HepG2 (cell line): ENCODE results near the gene ADGRF5. TPM values are rescaled to one million over a fixed set of nuclear protein-coding genes. Genes with fewer than 3 reads are reported as not detected.

Source experiments
- ATAC-seq: fragments of 200-7000 bp; cut with Tn5 transposase; 3 replicates; pipeline ENCODE4 v1.9.1; 2020; ENCODE audit warnings: mild to moderate bottlenecking, moderate library complexity
- BruUV-seq: library from RNA; stranded (reverse); fragments of 400-500 nt; replicated peaks from 2 replicates; lab custom pipeline; 2021; lab: Mats Ljungman, UMichigan
- CTCF ChIA-PET: fragments of 300-600 bp; formaldehyde crosslinking; extraction: SDS; loops from one replicate; lab custom pipeline; 2021; ENCODE audit warnings: low total read pairs, inconsistent platforms, low intra/inter-chr PET ratio; lab: Yijun Ruan, JAX
- POLR2A ChIA-PET: fragments of 350-600 bp; sonication (Branson Sonifier 250); formaldehyde crosslinking; loops from one replicate; lab custom pipeline; 2020; ENCODE audit warnings: antibody characterized with exemption, inconsistent platforms; lab: Yijun Ruan, JAX
- DNase-seq: peaks from one replicate; pipeline ENCODE4 v3.0.0-alpha.2; 2015; ENCODE audit warnings: low spot score
- FAIRE-seq: peaks from 3 replicates; lab custom pipeline; 2011; peaks lifted over from hg19 to GRCh38; lab: Jason Lieb, UNC
- H2AFZ ChIP-seq: one replicate; pipeline ENCODE4 v1.6.1; 2011; ENCODE audit warnings: low read length, inconsistent platforms
- H3K27ac ChIP-seq: fragments of 300-600 bp; 3 replicates; pipeline ENCODE4 v1.8.0; 2011; ENCODE audit warnings: mixed run types, mild to moderate bottlenecking, mixed read lengths, low read length, inconsistent platforms; ENCODE audit not compliant: insufficient read depth; ENCODE audit errors: extremely low read length
- H3K27me3 ChIP-seq, 2 experiments: fragments of 200-600 bp in 1 of 2; 2 replicates in 1 of 2; 3 replicates in 1 of 2; pipeline versions ENCODE4 v1.6.0 to v1.8.0; 2011; ENCODE audit warnings: low read length in 2 of 2, mild to moderate bottlenecking in 2 of 2, moderate library complexity in 2 of 2, inconsistent platforms in 1 of 2; ENCODE audit not compliant: insufficient read depth in 2 of 2, control insufficient read depth in 1 of 2
- H3K36me3 ChIP-seq, 2 experiments: fragments of 200-600 bp in 1 of 2; replicated peaks in 1 of 2; 2 replicates in 1 of 2; 3 replicates in 1 of 2; pipeline versions ENCODE4 v1.5.1 to v1.8.0; 2011; ENCODE audit warnings: low read length in 2 of 2, inconsistent platforms in 1 of 2; ENCODE audit not compliant: insufficient read depth in 2 of 2, control insufficient read depth in 1 of 2
- H3K4me1 ChIP-seq: 2 replicates; pipeline ENCODE4 v1.5.1; 2012; ENCODE audit warnings: low read length, inconsistent platforms; ENCODE audit not compliant: insufficient read depth
- H3K4me2 ChIP-seq: 2 replicates; pipeline ENCODE4 v1.6.0; 2011; ENCODE audit warnings: low read depth, low read length, inconsistent platforms
- H3K4me3 ChIP-seq, 3 experiments: fragments of 200-600 bp in 1 of 3; sonication (generic), shearing (Covaris generic) in 1 of 3; replicated peaks in 1 of 3; 2 replicates each; pipeline ENCODE4 v1.5.1; 2011 to 2016; ENCODE audit warnings: low read length in 3 of 3, inconsistent platforms in 2 of 3, low read depth in 2 of 3, mild to moderate bottlenecking in 2 of 3, control low read depth in 1 of 3, mixed read lengths in 1 of 3; ENCODE audit not compliant: insufficient read depth in 1 of 3
- H3K79me2 ChIP-seq: one replicate; pipeline ENCODE4 v1.6.1; 2011; ENCODE audit warnings: low read length, inconsistent platforms; ENCODE audit not compliant: insufficient read depth
- H3K9ac ChIP-seq: 2 replicates; pipeline ENCODE4 v1.6.0; 2011; ENCODE audit warnings: mild to moderate bottlenecking, low read depth, low read length, inconsistent platforms; ENCODE audit not compliant: insufficient read depth
- H3K9me3 ChIP-seq: 2 replicates; pipeline ENCODE4 v1.5.1; 2012; ENCODE audit warnings: mild to moderate bottlenecking, low read length
- H4K20me1 ChIP-seq: 2 replicates; pipeline ENCODE4 v1.6.0; 2011; ENCODE audit warnings: inconsistent platforms, mild to moderate bottlenecking, low read length, moderate library complexity; ENCODE audit not compliant: insufficient read depth
- ATF3 ChIP-seq: sonication (generic); formaldehyde crosslinking; IDR thresholded peaks from 2 replicates; pipeline ENCODE4 v1.4.0; 2020; ENCODE audit warnings: missing genetic modification reagents
- BCL3 ChIP-seq: sonication (generic); formaldehyde crosslinking; IDR thresholded peaks from 2 replicates; pipeline ENCODE4 v1.5.1; 2020; ENCODE audit warnings: mild to moderate bottlenecking, missing genetic modification reagents, moderate library complexity
- HOMEZ ChIP-seq: IDR thresholded peaks from 2 replicates; pipeline ENCODE4 v1.6.1; 2016; ENCODE audit warnings: low read depth
- ISL2 ChIP-seq: sonication (generic); formaldehyde crosslinking; IDR thresholded peaks from 2 replicates; pipeline ENCODE4 v1.5.0; 2020; ENCODE audit warnings: missing genetic modification reagents
- NBN ChIP-seq: fragments of 450-650 bp; conservative IDR thresholded peaks from 2 replicates; pipeline ENCODE4 v1.6.1; 2017
- NR2F6 ChIP-seq, 2 experiments: IDR thresholded peaks; 2 replicates each; pipeline ENCODE4 v1.6.1; 2016; ENCODE audit warnings: antibody characterized with exemption in 1 of 2, mild to moderate bottlenecking in 1 of 2
- ZBTB20 ChIP-seq: sonication (generic); formaldehyde crosslinking; IDR thresholded peaks from 2 replicates; pipeline ENCODE4 v1.8.1; 2023; ENCODE audit warnings: missing genetic modification reagents, low read depth, mild to moderate bottlenecking, borderline replicate concordance
- ZBTB3 ChIP-seq: sonication (generic); formaldehyde crosslinking; IDR thresholded peaks from 2 replicates; pipeline ENCODE4 v1.4.0; 2020; ENCODE audit warnings: low read depth, mild to moderate bottlenecking, moderate library complexity, missing genetic modification reagents, borderline replicate concordance
- ZBTB7B ChIP-seq: sonication (generic); formaldehyde crosslinking; IDR thresholded peaks from 2 replicates; pipeline ENCODE4 v1.4.0; 2020; ENCODE audit warnings: missing genetic modification reagents
- ZNF180 ChIP-seq: sonication (generic); formaldehyde crosslinking; IDR thresholded peaks from 2 replicates; pipeline ENCODE4 v1.4.0; 2020; ENCODE audit warnings: low read depth, missing genetic modification reagents, borderline replicate concordance
- ZNF260 ChIP-seq: sonication (generic); formaldehyde crosslinking; IDR thresholded peaks from 2 replicates; pipeline ENCODE4 v1.4.0; 2020; ENCODE audit warnings: missing genetic modification reagents, low read depth, mild to moderate bottlenecking, borderline replicate concordance
- ZNF354B ChIP-seq: sonication (generic); formaldehyde crosslinking; IDR thresholded peaks from 2 replicates; pipeline ENCODE4 v1.8.0; 2022; ENCODE audit warnings: mild to moderate bottlenecking, missing genetic modification reagents
- ZNF501 ChIP-seq: sonication (generic); formaldehyde crosslinking; IDR thresholded peaks from 2 replicates; pipeline ENCODE4 v1.5.1; 2020; ENCODE audit warnings: mild to moderate bottlenecking, moderate library complexity, missing genetic modification reagents
- ZNF644 ChIP-seq: IDR thresholded peaks from 2 replicates; pipeline ENCODE4 v1.6.1; 2016; ENCODE audit warnings: low read depth
- ZNF709 ChIP-seq: sonication (generic); formaldehyde crosslinking; IDR thresholded peaks from 2 replicates; pipeline ENCODE4 v1.5.0; 2020; ENCODE audit warnings: mild to moderate bottlenecking, missing genetic modification reagents
- ZSCAN9 ChIP-seq: IDR thresholded peaks from 2 replicates; pipeline ENCODE4 v1.6.1; 2016; ENCODE audit warnings: borderline replicate concordance
- whole genome bisulfite sequencing: methylation state at CpG from one replicate; pipeline ENCODE4 v1.1.6; 2017; ENCODE audit warnings: low lambda C conversion rate; 5-methylcytosine and 5-hydroxymethylcytosine counted together
- in situ Hi-C: cut with HindIII; loops from 2 replicates; pipeline ENCODE4 v1.10.0; 2017; ENCODE audit warnings: low pct_unique_long_range_greater_than_20kb; ENCODE audit not compliant: extremely low pct_ligation_motif_present
- intact Hi-C: fragments of 100-400 bp; cut with micrococcal nuclease; formaldehyde crosslinking; loops from one replicate; pipeline ENCODE4 v1.10.0; 2022; ENCODE audit not compliant: unreplicated experiment
- polyA plus RNA-seq, 8 experiments: library from polyadenylated mRNA; depleted of rRNA in 3 of 8; stranded (reverse) in 7 of 8; unstranded in 1 of 8; fragments of >200 nt; fragmentation: Illumina TruSeq in 4 of 8; extraction: Trizol in 4 of 8; gene quantifications; 2 replicates each; pipeline versions ENCODE4 v1.2.1 to v1.2.3, GENCODE V29; 2011 to 2016; ENCODE audit warnings: low read depth in 4 of 8, missing spikeins in 1 of 8, mixed read lengths in 1 of 8; ENCODE audit not compliant: insufficient read depth in 1 of 8
- total RNA-seq, 5 experiments: library from RNA; depleted of rRNA; stranded (reverse); fragments of >200 nt; fragmentation: Illumina TruSeq; extraction: Trizol; gene quantifications; 2 replicates each; pipeline ENCODE4 v1.2.3, GENCODE V29; 2016; ENCODE audit warnings: low read depth in 1 of 5

ADGRF5 gene
- total and polyA plus RNA-seq, 2 of the 13 experiments (the other 11 are each of a cell fraction or from before 2014, with no cell fraction given) = not detected

DNA sequence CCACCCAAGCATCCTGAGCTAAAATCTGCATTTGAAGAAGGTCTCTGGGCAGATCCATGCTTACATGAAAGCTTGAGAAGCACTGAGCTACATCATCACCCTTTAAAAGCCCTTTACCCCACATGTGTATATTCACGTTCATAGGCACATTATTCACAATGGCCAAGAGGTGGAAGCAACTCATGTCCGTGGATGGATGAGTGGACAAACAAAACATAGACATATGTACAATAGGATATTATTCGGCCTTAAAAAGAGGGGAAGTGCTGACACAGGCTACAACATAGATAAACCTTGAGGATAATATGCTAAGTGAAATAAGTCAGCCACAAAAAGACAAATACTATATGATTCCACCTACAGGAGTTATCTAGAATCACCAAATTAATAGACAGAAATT is 17.6 kb downstream of the ADGRF5 start:
- CTCF ChIA-PET = no interaction called here
- Histone ChIP-seq H3K36me3 (no peaks in the 10 kb centered on the region), H3K4me1 (no peaks in the 10 kb centered on the region), H3K27me3 (peaks cover 0 to 28% of the 10 kb centered on the region in 2 experiments; a peak in 2 of 5 replicates), H3K4me3 (no peak overlapping the region), H3K79me2 (no peaks in the 10 kb centered on the region), H3K9me3 (no peaks in the 10 kb centered on the region), H3K27ac (no peak overlapping the region), H4K20me1 (no peaks in the 10 kb centered on the region), H2AFZ (no peak overlapping the region), H3K4me2 (no peak overlapping the region), H3K9ac (no peak overlapping the region)
- intact Hi-C loops = no loop called here
- POLR2A ChIA-PET = no interaction called here
- no peak for FAIRE-seq
- WGBS = 2% methylated on average over 3 of the region's 3 CpGs
- no peak for TF ChIP-seq ZNF501
- TF ChIP-seq ZNF709 (CRISPR knock-in tag) = no peak
- no peak for TF ChIP-seq ZBTB7B (CRISPR knock-in tag)
- no peak for TF ChIP-seq HOMEZ (CRISPR knock-in tag)
- TF ChIP-seq ZSCAN9 (CRISPR knock-in tag) = no peak
- no peak for TF ChIP-seq ZBTB3
- TF ChIP-seq ZNF644 (CRISPR knock-in tag) = no peak
- TF ChIP-seq ZBTB20 (CRISPR knock-in tag) = no peak
- no peak for TF ChIP-seq ISL2
- no peak for TF ChIP-seq ZNF354B (CRISPR knock-in tag)
- no peak for TF ChIP-seq NR2F6 (IDR thresholded peaks at IDR 0.05)
- no peak for TF ChIP-seq NR2F6 (CRISPR knock-in tag; IDR thresholded peaks at IDR 0.05)
- no peak for TF ChIP-seq BCL3 (CRISPR knock-in tag)
- no peak for TF ChIP-seq ZNF260 (CRISPR knock-in tag)
- TF ChIP-seq ATF3 (CRISPR knock-in tag) = no peak
- no peak for TF ChIP-seq NBN
- TF ChIP-seq ZNF180 (CRISPR knock-in tag) = no peak
- BruUV-seq = no TSS peak
- DNase-seq = no peak
- ATAC-seq = no peak
- in situ Hi-C loops = no loop called here
